DND-41 (cell line): Measurements from ENCODE around the gene PLEKHA7.

ENCODE experiments used
- ATAC-seq: fragments of 200-7000 bp; cut with Tn5 transposase; 3 replicates; pipeline ENCODE4 v1.9.1; 2021; ENCODE audit warnings: low read depth; ENCODE audit not compliant: insufficient read depth
- DNase-seq: peaks from one replicate; pipeline ENCODE4 v3.0.0-alpha.2; 2020
- H2AFZ ChIP-seq: 2 replicates; pipeline ENCODE4 v1.6.0; 2012; ENCODE audit warnings: low read depth, low read length
- H3K27ac ChIP-seq: 2 replicates; pipeline ENCODE4 v1.5.1; 2012; ENCODE audit warnings: low read length, inconsistent platforms
- H3K27me3 ChIP-seq: fragments of 200-600 bp; sonication (generic); 2 replicates; pipeline ENCODE4 v1.6.0; 2012; ENCODE audit warnings: low read length, mild to moderate bottlenecking, inconsistent platforms; ENCODE audit not compliant: insufficient read depth, poor library complexity
- H3K36me3 ChIP-seq: 2 replicates; pipeline ENCODE4 v1.5.1; 2012; ENCODE audit warnings: low read length, inconsistent platforms; ENCODE audit not compliant: insufficient read depth
- H3K4me1 ChIP-seq: 2 replicates; pipeline ENCODE4 v1.5.1; 2012; ENCODE audit warnings: mild to moderate bottlenecking, low read length; ENCODE audit not compliant: insufficient read depth
- H3K4me2 ChIP-seq: 2 replicates; pipeline ENCODE4 v1.6.0; 2012; ENCODE audit warnings: mild to moderate bottlenecking, moderate library complexity, low read length, inconsistent platforms; ENCODE audit not compliant: insufficient read depth
- H3K4me3 ChIP-seq, 2 experiments: fragments of 200-600 bp in 1 of 2; shearing (Covaris generic) in 1 of 2; 2 replicates each; pipeline ENCODE4 v1.5.1; 2012 to 2016; ENCODE audit warnings: inconsistent platforms in 2 of 2, low read length in 2 of 2, mild to moderate bottlenecking in 2 of 2, low read depth in 1 of 2, moderate library complexity in 1 of 2
- H3K79me2 ChIP-seq: 2 replicates; pipeline ENCODE4 v1.6.0; 2012; ENCODE audit warnings: low read length, inconsistent platforms; ENCODE audit not compliant: insufficient read depth
- H3K9ac ChIP-seq: 2 replicates; pipeline ENCODE4 v1.6.0; 2012; ENCODE audit warnings: low read depth, mild to moderate bottlenecking, inconsistent platforms, low read length, moderate library complexity
- H3K9me3 ChIP-seq: 2 replicates; pipeline ENCODE4 v1.5.1; 2012; ENCODE audit warnings: low read length, moderate library complexity, mild to moderate bottlenecking, inconsistent platforms; ENCODE audit not compliant: insufficient read depth, severe bottlenecking
- H4K20me1 ChIP-seq: 2 replicates; pipeline ENCODE4 v1.6.0; 2012; ENCODE audit warnings: low read length; ENCODE audit not compliant: insufficient read depth
- EZH2 ChIP-seq: IDR thresholded peaks from 3 replicates; pipeline ENCODE4 v1.6.1; 2012; ENCODE audit warnings: borderline replicate concordance, low read depth, mild to moderate bottlenecking, moderate library complexity, low read length, inconsistent platforms; ENCODE audit not compliant: severe bottlenecking
- TF ChIP-seq, protein P1 (sequence below): IDR thresholded peaks from 2 replicates; pipeline ENCODE4 v1.5.1; 2012; ENCODE audit warnings: borderline replicate concordance, low read length, moderate library complexity, mild to moderate bottlenecking; ENCODE audit not compliant: poor library complexity, severe bottlenecking; ENCODE audit errors: extremely low read depth

PLEKHA7 gene

DNA sequence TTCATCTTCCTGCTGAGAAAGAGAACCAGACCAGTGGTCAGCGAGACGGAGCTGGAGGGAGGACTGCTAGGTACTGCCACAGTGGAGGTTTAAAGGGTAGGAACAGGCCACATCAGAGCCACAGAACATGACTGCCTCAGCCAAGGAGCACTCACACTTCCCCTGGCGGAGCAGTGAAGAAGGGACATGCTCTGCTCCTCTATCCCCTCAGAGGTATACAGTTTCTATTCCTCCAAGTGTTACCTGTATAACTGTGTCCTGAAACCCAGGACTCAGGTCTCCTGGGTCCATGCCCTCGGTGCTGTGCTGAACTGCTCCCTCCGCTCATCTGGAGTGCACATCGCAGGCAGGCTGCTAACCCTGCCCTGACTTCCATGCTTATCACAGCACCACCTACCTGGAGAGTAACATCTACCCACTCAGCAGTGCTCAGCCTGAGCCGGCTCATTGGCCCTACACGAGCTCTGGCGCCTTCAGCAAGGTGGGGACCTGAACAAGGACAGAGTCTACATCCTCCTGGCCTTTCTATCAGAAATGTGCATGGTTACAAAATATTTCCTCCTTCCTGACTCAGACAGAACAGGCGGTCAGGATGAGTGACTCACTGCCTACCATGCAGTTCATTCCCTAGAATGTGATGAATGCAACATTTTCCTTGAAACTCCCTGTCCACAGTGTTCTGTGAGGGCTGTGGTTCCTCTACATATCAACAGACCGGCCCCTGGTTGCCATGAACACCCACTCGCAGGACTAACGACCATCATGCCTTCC, 222.8 kb downstream of the PLEKHA7 start:
- DNase-seq (no peak), ATAC-seq (no peak)
- Histone ChIP-seq H3K4me1 (peaks cover 6% of the 10 kb centered on the region; the same call in 1 of the 2 replicates), H3K9ac (no peak overlapping the region), H3K9me3 (no peaks in the 10 kb centered on the region), H2AFZ (no peak overlapping the region), H4K20me1 (no peaks in the 10 kb centered on the region), H3K79me2 (no peaks in the 10 kb centered on the region), H3K4me3 (no peak overlapping the region), H3K27me3 (no peaks in the 10 kb centered on the region), H3K36me3 (no peaks in the 10 kb centered on the region), H3K4me2 (no peak overlapping the region), H3K27ac (no peak overlapping the region)
- TF ChIP-seq, protein P1, sequence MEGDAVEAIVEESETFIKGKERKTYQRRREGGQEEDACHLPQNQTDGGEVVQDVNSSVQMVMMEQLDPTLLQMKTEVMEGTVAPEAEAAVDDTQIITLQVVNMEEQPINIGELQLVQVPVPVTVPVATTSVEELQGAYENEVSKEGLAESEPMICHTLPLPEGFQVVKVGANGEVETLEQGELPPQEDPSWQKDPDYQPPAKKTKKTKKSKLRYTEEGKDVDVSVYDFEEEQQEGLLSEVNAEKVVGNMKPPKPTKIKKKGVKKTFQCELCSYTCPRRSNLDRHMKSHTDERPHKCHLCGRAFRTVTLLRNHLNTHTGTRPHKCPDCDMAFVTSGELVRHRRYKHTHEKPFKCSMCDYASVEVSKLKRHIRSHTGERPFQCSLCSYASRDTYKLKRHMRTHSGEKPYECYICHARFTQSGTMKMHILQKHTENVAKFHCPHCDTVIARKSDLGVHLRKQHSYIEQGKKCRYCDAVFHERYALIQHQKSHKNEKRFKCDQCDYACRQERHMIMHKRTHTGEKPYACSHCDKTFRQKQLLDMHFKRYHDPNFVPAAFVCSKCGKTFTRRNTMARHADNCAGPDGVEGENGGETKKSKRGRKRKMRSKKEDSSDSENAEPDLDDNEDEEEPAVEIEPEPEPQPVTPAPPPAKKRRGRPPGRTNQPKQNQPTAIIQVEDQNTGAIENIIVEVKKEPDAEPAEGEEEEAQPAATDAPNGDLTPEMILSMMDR, result no peak
- no peak for TF ChIP-seq EZH2

DNA sequence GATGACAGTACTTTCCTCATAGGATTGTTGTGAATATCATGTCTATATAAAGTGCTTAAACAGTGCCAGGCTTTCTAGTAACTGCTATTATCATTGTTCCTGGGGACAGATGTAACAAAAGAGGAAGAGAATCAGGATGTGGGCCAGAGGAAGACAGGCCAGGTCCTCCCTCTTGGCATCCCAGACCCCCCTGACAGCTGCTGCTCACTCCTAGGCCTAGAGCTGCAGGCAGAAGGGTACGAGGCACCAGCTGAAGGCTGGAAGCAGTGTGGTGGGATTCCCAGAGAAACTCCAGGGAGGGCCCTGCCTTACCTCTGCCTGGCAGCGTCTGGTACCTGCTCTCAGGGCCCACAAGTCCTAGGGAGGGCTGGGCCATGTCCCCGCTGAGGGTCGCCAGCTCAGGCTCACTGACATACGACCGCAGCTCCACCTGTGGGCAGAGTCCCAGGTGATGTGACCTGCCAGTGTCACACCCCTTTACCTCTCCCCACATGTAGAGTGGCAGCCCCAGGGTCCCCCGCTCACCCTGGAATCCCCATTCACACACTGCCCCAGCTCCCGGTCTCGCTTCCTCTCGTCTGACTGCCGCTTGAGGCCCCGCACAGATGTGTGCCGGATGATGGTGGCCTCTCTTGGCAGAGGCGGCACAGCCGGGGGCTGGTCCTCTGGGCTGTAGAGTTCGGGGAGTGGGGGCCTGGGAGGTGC, 223.6 kb downstream of the PLEKHA7 start:
- no peak overlapping the region for H3K27ac ChIP-seq
- H3K9me3 ChIP-seq, result no peaks in the 10 kb centered on the region
- H3K4me2 ChIP-seq, result no peak overlapping the region
- H3K79me2 ChIP-seq, result no peaks in the 10 kb centered on the region
- no peak overlapping the region for H2AFZ ChIP-seq
- H3K9ac ChIP-seq, result no peak overlapping the region
- no peaks in the 10 kb centered on the region for H3K36me3 ChIP-seq
- peaks cover 6% of the 10 kb centered on the region; the same call in 1 of the 2 replicates for H3K4me1 ChIP-seq
- H4K20me1 ChIP-seq, result no peaks in the 10 kb centered on the region
- no peak for ATAC-seq
- no peak overlapping the region for H3K4me3 ChIP-seq
- TF ChIP-seq, protein P1, result no peak
- H3K27me3 ChIP-seq, result no peaks in the 10 kb centered on the region
- DNase-seq, result no peak

DNA sequence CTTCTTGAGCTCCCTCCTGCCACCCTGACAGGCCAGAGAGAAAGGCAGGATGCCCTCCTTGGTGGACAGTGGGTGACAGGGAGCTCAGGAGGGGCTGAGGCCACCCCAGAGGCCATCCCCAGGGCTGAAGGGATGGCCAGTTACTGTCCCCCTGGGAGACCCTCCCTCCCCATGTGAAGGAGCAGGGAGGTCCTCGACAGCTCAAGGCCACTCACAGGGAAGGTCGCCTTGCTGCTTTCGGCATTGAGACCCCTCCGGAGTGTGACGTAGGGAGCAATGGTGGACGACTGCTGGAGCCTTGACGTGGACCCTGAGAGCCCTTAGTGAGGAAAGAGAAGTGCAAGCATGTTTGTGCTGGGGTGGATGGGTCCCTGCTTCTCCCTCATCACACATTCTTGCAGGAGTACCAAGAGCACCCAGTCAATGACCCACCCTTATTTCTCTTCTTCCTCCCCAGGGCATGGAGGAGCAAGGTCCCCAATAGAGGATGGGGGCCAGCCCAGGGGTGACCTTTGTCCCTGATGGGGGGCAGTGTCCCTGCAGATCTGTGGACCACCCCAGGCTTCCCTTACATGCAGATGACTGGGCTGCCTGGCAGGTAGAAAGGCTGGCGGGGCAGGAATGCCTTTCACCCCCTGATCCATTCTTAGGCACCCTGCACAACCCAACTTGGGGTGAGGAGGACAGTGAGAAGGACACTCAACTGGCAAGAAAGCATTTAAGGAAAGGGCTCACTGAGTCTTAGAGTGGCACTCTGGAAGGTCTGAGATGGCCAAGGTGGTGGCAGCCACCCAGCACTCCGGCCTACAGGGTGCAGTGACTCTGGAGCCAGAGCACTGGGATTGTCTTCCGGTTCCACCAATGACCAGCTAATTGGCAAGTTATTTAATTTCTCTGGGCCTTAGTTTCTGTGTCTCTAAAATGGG, 224.4 kb downstream of the PLEKHA7 start:
- Histone ChIP-seq H4K20me1 (no peaks in the 10 kb centered on the region), H3K27me3 (no peaks in the 10 kb centered on the region), H3K9me3 (no peaks in the 10 kb centered on the region), H3K4me3 (no peak overlapping the region), H3K9ac (no peak overlapping the region), H3K36me3 (no peaks in the 10 kb centered on the region), H3K4me2 (no peak overlapping the region), H3K27ac (no peak overlapping the region), H3K79me2 (no peaks in the 10 kb centered on the region), H2AFZ (no peak overlapping the region), H3K4me1 (peaks cover 6% of the 10 kb centered on the region; the same call in 1 of the 2 replicates)
- DNase-seq, result no peak
- no peak for ATAC-seq
- TF ChIP-seq EZH2, result no peak
- TF ChIP-seq, protein P1, result no peak
